ENCODE results near the gene GEMIN8. TPM values are rescaled to one million over a fixed set of nuclear protein-coding genes. Genes with fewer than 3 reads are reported as not detected.

GEMIN8 gene
- total and polyA plus RNA-seq, 7 experiments from 2014 or later, result 9.7 to 35.8 (median 12.7) TPM

DNA sequence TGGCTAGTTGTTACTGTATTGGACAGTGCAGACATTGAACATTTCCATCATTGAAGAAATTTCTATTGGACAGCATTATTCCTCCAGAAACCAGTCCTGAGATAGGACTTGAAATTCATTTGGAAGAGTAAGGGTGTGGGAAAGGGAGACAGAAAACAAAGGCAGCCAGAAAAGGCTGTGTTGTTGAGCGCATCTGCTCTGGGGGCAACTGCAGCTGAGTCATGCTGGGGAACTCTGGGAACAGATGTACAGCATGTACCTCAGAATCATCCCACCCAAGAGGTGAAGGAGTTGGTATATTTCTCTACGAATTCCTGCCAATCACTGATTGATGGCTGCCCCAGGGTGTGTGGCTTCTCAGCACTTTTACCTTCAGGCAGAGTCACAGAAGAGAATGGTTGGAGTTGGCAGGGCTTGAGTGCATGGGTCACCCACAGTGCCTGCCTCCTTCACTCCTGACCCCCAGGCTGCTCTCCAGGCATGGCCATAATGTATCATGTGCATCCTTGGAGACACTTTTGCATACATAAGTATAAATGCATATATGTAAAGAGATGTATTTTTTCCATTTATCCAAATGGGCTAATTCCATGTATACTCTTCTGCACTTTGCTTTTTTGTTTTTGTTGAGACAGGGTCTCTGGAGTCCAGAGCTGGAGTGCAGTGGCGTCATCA, 39.4 kb downstream of the GEMIN8 start:
- Mint-ChIP-seq H3K4me3 (no peak overlapping the region), H3K4me1 (peaks cover 0 to 5% (median 0%) of the 10 kb centered on the region in 7 donors), H3K27ac (no peak overlapping the region), H3K36me3 (peaks cover 0 to 9% (median 4%) of the 10 kb centered on the region in 5 donors), H3K27me3 (no peaks in the 10 kb centered on the region), H3K9me3 (peaks cover 0 to 4% (median 0%) of the 10 kb centered on the region in 11 donors)
- ChIA-PET POLR2A (no interaction called here), CTCF (no interaction called here)
- Histone ChIP-seq H3K27me3 (ENCODE audit: control insufficient read depth in 2 of 2, insufficient read depth in 2 of 2, low read length in 2 of 2) (no peaks in the 10 kb centered on the region), H3K9me3 (ENCODE audit: control insufficient read depth in 2 of 3, low read length in 3 of 3) (no peaks in the 10 kb centered on the region), H3K4me3 (ENCODE audit: low read length) (no peak overlapping the region), H3K4me1 (ENCODE audit: control insufficient read depth in 2 of 2, insufficient read depth in 2 of 2, low read length in 2 of 2) (no peaks in the 10 kb centered on the region), H3K27ac (ENCODE audit: low read depth, low read length) (no peak overlapping the region), H3K36me3 (ENCODE audit: control insufficient read depth in 2 of 3, insufficient read depth in 3 of 3, low read length in 3 of 3) (no peaks in the 10 kb centered on the region)
- intact Hi-C loops (cut with micrococcal nuclease), result no loop called here
- ATAC-seq (no peak), DNase-seq (no peak)

DNA sequence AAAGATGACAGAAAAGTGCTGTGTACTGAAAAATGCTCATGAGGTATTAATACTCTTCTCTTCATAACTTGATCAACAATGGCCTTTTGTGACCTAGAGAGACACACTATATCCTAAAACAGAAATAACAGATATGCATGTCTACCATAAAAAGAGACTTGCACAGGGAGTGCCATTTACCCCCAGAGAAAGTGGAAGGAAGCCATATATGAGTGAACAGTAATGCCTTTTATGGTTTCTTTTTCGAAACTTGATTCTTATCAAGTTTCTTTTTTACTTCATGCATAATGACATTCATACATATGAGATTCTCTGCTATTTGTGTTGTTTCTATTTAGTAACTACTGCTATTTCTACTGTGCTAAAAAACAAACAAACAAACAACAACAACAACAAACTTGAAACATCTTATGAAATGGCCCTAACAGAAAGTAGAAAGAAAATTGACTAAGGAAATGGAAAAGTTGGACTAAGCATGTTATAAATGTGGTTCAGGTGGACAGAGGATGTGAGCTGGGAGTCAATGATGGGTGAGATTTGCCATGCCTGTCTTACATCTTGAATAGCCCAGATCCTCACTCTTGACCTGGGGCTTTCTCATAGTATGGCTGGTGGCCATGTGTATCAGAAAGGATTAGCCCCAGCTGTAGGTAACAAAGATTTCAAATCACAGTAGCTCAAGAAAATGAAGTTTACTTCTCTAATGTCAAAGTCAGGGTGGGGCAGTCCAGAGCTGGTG, 43.8 kb downstream of the GEMIN8 start:
- no peak overlapping the region for H3K4me3 Mint-ChIP-seq
- H3K4me1 ChIP-seq (ENCODE audit: control insufficient read depth in 2 of 2, insufficient read depth in 2 of 2, low read length in 2 of 2), result no peaks in the 10 kb centered on the region
- DNase-seq (no peak), ATAC-seq (no peak)
- H3K27me3 ChIP-seq (ENCODE audit: control insufficient read depth in 2 of 2, insufficient read depth in 2 of 2, low read length in 2 of 2), result no peaks in the 10 kb centered on the region
- no peak overlapping the region for H3K27ac ChIP-seq (ENCODE audit: low read depth, low read length)
- H3K36me3 ChIP-seq (ENCODE audit: control insufficient read depth in 2 of 3, insufficient read depth in 3 of 3, low read length in 3 of 3), result no peaks in the 10 kb centered on the region
- ChIA-PET CTCF (no interaction called here), POLR2A (no interaction called here)
- no peaks in the 10 kb centered on the region for H3K27me3 Mint-ChIP-seq
- H3K4me3 ChIP-seq (ENCODE audit: low read length), result no peak overlapping the region
- H3K4me1 Mint-ChIP-seq, result peaks cover 0 to 5% (median 0%) of the 10 kb centered on the region in 7 donors
- H3K36me3 Mint-ChIP-seq, result peaks cover 0 to 15% (median 5%) of the 10 kb centered on the region in 5 donors
- H3K9me3 ChIP-seq (ENCODE audit: control insufficient read depth in 2 of 3, low read length in 3 of 3), result no peaks in the 10 kb centered on the region
- intact Hi-C loops (cut with micrococcal nuclease), result no loop called here
- peaks cover 0 to 15% (median 1%) of the 10 kb centered on the region in 11 donors for H3K9me3 Mint-ChIP-seq
- H3K27ac Mint-ChIP-seq, result no peak overlapping the region

- CTCF ChIA-PET, result no interaction called here
- Mint-ChIP-seq H3K36me3 (peaks cover 0 to 16% (median 0%) of the 10 kb centered on the region in 5 donors), H3K4me3 (no peak overlapping the region), H3K4me1 (peaks cover 0 to 5% (median 0%) of the 10 kb centered on the region in 7 donors), H3K27ac (no peak overlapping the region), H3K27me3 (no peaks in the 10 kb centered on the region), H3K9me3 (peaks cover 0 to 15% (median 1%) of the 10 kb centered on the region in 11 donors)
- Histone ChIP-seq H3K4me3 (ENCODE audit: low read length) (no peak overlapping the region), H3K9me3 (ENCODE audit: control insufficient read depth in 2 of 3, low read length in 3 of 3) (no peaks in the 10 kb centered on the region), H3K4me1 (ENCODE audit: control insufficient read depth in 2 of 2, insufficient read depth in 2 of 2, low read length in 2 of 2) (no peaks in the 10 kb centered on the region), H3K27me3 (ENCODE audit: control insufficient read depth in 2 of 2, insufficient read depth in 2 of 2, low read length in 2 of 2) (no peaks in the 10 kb centered on the region), H3K27ac (ENCODE audit: low read depth, low read length) (no peak overlapping the region), H3K36me3 (ENCODE audit: control insufficient read depth in 2 of 3, insufficient read depth in 3 of 3, low read length in 3 of 3) (no peaks in the 10 kb centered on the region)
- no peak for DNase-seq
- no peak for ATAC-seq
- POLR2A ChIA-PET, result no interaction called here
- intact Hi-C loops (cut with micrococcal nuclease), result no loop called here
Observed at GRCh38 chrX:13983734-13984133, 46.0 kb downstream of the GEMIN8 start.

- Histone ChIP-seq H3K9me3 (ENCODE audit: control insufficient read depth in 2 of 3, low read length in 3 of 3) (no peaks in the 10 kb centered on the region), H3K36me3 (ENCODE audit: control insufficient read depth in 2 of 3, insufficient read depth in 3 of 3, low read length in 3 of 3) (no peaks in the 10 kb centered on the region), H3K27me3 (ENCODE audit: control insufficient read depth in 2 of 2, insufficient read depth in 2 of 2, low read length in 2 of 2) (no peaks in the 10 kb centered on the region), H3K4me1 (ENCODE audit: control insufficient read depth in 2 of 2, insufficient read depth in 2 of 2, low read length in 2 of 2) (no peaks in the 10 kb centered on the region), H3K27ac (ENCODE audit: low read depth, low read length) (no peak overlapping the region), H3K4me3 (ENCODE audit: low read length) (no peak overlapping the region)
- intact Hi-C loops (cut with micrococcal nuclease), result no loop called here
- ChIA-PET POLR2A (no interaction called here), CTCF (no interaction called here)
- Mint-ChIP-seq H3K27me3 (no peaks in the 10 kb centered on the region), H3K9me3 (peaks cover 0 to 7% (median 2%) of the 10 kb centered on the region in 11 donors), H3K4me1 (no peaks in the 10 kb centered on the region), H3K4me3 (no peak overlapping the region), H3K36me3 (no peaks in the 10 kb centered on the region), H3K27ac (no peak overlapping the region)
- DNase-seq, result no peak
- ATAC-seq, result no peak
Observed at GRCh38 chrX:13968198-13968597, 61.5 kb downstream of the GEMIN8 start.

- CTCF ChIA-PET, result no interaction called here
- Mint-ChIP-seq H3K4me3 (no peak overlapping the region), H3K4me1 (no peaks in the 10 kb centered on the region), H3K27me3 (no peaks in the 10 kb centered on the region), H3K9me3 (peaks cover 0 to 7% (median 2%) of the 10 kb centered on the region in 11 donors), H3K36me3 (no peaks in the 10 kb centered on the region), H3K27ac (no peak overlapping the region)
- intact Hi-C loops (cut with micrococcal nuclease), result no loop called here
- H3K4me1 ChIP-seq (ENCODE audit: control insufficient read depth in 2 of 2, insufficient read depth in 2 of 2, low read length in 2 of 2), result no peaks in the 10 kb centered on the region
- H3K9me3 ChIP-seq (ENCODE audit: control insufficient read depth in 2 of 3, low read length in 3 of 3), result no peaks in the 10 kb centered on the region
- H3K36me3 ChIP-seq (ENCODE audit: control insufficient read depth in 2 of 3, insufficient read depth in 3 of 3, low read length in 3 of 3), result no peaks in the 10 kb centered on the region
- no peak overlapping the region for H3K27ac ChIP-seq (ENCODE audit: low read depth, low read length)
- ATAC-seq (no peak), DNase-seq (no peak)
- H3K27me3 ChIP-seq (ENCODE audit: control insufficient read depth in 2 of 2, insufficient read depth in 2 of 2, low read length in 2 of 2), result no peaks in the 10 kb centered on the region
- H3K4me3 ChIP-seq (ENCODE audit: low read length), result no peak overlapping the region
- POLR2A ChIA-PET, result no interaction called here
Observed at GRCh38 chrX:13967636-13968035, 62.1 kb downstream of the GEMIN8 start.

DNA sequence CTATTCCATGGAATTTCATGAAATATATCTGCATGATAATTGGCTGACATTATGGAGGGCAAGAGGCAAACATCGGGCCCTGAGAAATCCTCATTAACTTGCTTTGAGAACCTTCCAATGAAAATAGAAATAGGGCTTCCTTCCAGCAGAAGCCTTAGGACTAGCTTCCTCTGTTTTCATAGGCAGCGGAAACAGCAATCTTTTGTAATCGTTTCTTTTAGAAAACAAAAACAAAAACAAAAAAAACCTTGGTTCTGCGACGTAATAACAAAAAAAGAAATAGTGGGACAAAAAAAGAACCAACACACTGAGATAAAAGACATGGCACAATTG, 62.9 kb downstream of the GEMIN8 start:
- peaks cover 0 to 5% (median 0%) of the 10 kb centered on the region in 11 donors for H3K9me3 Mint-ChIP-seq
- Histone ChIP-seq H3K9me3 (ENCODE audit: control insufficient read depth in 2 of 3, low read length in 3 of 3) (no peaks in the 10 kb centered on the region), H3K4me3 (ENCODE audit: low read length) (no peak overlapping the region), H3K36me3 (ENCODE audit: control insufficient read depth in 2 of 3, insufficient read depth in 3 of 3, low read length in 3 of 3) (no peaks in the 10 kb centered on the region), H3K27me3 (ENCODE audit: control insufficient read depth in 2 of 2, insufficient read depth in 2 of 2, low read length in 2 of 2) (no peaks in the 10 kb centered on the region), H3K27ac (ENCODE audit: low read depth, low read length) (no peak overlapping the region), H3K4me1 (ENCODE audit: control insufficient read depth in 2 of 2, insufficient read depth in 2 of 2, low read length in 2 of 2) (no peaks in the 10 kb centered on the region)
- ChIA-PET CTCF (no interaction called here), POLR2A (no interaction called here)
- no peaks in the 10 kb centered on the region for H3K4me1 Mint-ChIP-seq
- ATAC-seq, result no peak
- no peak for DNase-seq
- H3K27ac Mint-ChIP-seq, result no peak overlapping the region
- H3K36me3 Mint-ChIP-seq, result no peaks in the 10 kb centered on the region
- intact Hi-C loops (cut with micrococcal nuclease), result no loop called here
- H3K4me3 Mint-ChIP-seq, result no peak overlapping the region
- H3K27me3 Mint-ChIP-seq, result no peaks in the 10 kb centered on the region
